Adrenal gland (tissue), 5 donors: ENCODE data around the gene MAML2.

Experiments used
- POLR2A ChIP-seq, 2 donors: fragments of 450-650 bp; IDR thresholded peaks; one replicate each; pipeline ENCODE4 v1.6.1; 2017; ENCODE audit warnings: antibody characterized with exemption in 2 of 2, mild to moderate bottlenecking in 2 of 2, moderate library complexity in 1 of 2
- TF ChIP-seq, protein P1 (sequence below), 6 experiments: fragments of 450-650 bp in 4 of 6; fragments of 200-600 bp in 2 of 6; sonication (generic) in 1 of 6; IDR thresholded peaks; 1 replicate in 5 of 6; 2 replicates in 1 of 6; pipeline versions ENCODE4 v1.5.1 to v1.8.0; 2016 to 2021; ENCODE audit warnings: antibody characterized with exemption in 6 of 6, mild to moderate bottlenecking in 2 of 6, moderate library complexity in 1 of 6
- donor health status: DM: no; HTN: no; CAD: no.

DNA sequence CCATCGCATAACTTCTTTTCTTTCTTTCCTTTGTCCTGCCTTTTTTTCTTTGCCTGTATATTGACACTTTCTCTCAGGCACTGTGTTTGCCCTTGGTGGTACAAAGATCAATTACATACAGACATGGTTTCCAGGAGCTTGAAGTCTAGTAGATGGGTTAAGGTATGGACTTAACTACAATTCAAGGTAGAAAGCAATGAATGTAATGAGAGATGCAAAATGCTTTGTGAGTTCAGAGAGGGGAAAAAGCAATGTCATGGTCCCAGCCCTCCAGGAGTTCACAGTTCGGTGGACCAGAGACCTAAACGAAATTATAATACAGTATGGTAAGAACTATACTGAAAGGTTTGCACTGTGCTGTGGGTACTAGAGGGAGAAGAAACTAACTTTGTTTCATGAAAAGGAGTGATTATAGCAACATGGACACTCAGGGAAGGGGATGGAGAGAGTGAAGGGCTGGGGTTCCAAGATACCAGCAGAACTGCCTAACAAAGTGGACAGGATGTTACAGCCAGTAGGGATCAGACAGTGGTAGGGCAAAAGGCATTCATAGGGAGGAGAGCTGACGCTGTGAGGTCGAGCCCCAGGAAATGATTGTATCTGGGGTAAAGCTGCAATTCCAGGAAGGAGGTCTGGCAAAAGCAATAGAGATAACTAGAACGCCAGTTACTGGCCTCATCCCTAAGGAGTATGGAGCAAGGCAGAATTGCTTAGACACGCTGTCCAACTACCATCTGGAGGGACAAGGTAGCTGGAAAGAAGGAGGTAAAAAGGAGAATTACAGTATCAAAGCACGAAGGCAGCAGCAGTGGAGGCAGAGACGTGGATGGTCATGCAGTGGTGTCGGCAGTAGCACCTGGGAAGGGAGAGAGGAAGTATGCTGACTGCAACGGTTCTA lies 260.7 kb downstream of the MAML2 start:
- TF ChIP-seq, protein P1, sequence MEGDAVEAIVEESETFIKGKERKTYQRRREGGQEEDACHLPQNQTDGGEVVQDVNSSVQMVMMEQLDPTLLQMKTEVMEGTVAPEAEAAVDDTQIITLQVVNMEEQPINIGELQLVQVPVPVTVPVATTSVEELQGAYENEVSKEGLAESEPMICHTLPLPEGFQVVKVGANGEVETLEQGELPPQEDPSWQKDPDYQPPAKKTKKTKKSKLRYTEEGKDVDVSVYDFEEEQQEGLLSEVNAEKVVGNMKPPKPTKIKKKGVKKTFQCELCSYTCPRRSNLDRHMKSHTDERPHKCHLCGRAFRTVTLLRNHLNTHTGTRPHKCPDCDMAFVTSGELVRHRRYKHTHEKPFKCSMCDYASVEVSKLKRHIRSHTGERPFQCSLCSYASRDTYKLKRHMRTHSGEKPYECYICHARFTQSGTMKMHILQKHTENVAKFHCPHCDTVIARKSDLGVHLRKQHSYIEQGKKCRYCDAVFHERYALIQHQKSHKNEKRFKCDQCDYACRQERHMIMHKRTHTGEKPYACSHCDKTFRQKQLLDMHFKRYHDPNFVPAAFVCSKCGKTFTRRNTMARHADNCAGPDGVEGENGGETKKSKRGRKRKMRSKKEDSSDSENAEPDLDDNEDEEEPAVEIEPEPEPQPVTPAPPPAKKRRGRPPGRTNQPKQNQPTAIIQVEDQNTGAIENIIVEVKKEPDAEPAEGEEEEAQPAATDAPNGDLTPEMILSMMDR (IDR thresholded peaks at IDR 0.05), result no peak
- TF ChIP-seq POLR2A (IDR thresholded peaks at IDR 0.05), result no peak
